ENCODE measurements around the gene ARHGDIB.

ARHGDIB gene

GRCh38 chr12:14957551-14958168, 3.7 kb downstream of the ARHGDIB start:
- DNase-seq (ENCODE audit: low spot score): no peak
- in situ Hi-C loops (cut with MboI; ENCODE audit: low sequenced_read_pairs, unreplicated experiment): loop anchor here (25.0 kb wide), 1 partner anchor 570 kb away; no protein-coding TSS in a partner anchor
- TF ChIP-seq, protein P1, sequence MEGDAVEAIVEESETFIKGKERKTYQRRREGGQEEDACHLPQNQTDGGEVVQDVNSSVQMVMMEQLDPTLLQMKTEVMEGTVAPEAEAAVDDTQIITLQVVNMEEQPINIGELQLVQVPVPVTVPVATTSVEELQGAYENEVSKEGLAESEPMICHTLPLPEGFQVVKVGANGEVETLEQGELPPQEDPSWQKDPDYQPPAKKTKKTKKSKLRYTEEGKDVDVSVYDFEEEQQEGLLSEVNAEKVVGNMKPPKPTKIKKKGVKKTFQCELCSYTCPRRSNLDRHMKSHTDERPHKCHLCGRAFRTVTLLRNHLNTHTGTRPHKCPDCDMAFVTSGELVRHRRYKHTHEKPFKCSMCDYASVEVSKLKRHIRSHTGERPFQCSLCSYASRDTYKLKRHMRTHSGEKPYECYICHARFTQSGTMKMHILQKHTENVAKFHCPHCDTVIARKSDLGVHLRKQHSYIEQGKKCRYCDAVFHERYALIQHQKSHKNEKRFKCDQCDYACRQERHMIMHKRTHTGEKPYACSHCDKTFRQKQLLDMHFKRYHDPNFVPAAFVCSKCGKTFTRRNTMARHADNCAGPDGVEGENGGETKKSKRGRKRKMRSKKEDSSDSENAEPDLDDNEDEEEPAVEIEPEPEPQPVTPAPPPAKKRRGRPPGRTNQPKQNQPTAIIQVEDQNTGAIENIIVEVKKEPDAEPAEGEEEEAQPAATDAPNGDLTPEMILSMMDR (IDR thresholded peaks at IDR 0.05; ENCODE audit: borderline replicate concordance, control extremely low read depth, extremely low read depth, insufficient read depth, missing control alignments): no peak

GRCh38 chr12:14956905-14957304, 4.5 kb downstream of the ARHGDIB start:
- no peak for DNase-seq (ENCODE audit: low spot score)
- in situ Hi-C loops (cut with MboI; ENCODE audit: low sequenced_read_pairs, unreplicated experiment): loop anchor here (25.0 kb wide), 1 partner anchor 570 kb away; no protein-coding TSS in a partner anchor
- TF ChIP-seq, protein P1 (IDR thresholded peaks at IDR 0.05; ENCODE audit: borderline replicate concordance, control extremely low read depth, extremely low read depth, insufficient read depth, missing control alignments): no peak

DNA sequence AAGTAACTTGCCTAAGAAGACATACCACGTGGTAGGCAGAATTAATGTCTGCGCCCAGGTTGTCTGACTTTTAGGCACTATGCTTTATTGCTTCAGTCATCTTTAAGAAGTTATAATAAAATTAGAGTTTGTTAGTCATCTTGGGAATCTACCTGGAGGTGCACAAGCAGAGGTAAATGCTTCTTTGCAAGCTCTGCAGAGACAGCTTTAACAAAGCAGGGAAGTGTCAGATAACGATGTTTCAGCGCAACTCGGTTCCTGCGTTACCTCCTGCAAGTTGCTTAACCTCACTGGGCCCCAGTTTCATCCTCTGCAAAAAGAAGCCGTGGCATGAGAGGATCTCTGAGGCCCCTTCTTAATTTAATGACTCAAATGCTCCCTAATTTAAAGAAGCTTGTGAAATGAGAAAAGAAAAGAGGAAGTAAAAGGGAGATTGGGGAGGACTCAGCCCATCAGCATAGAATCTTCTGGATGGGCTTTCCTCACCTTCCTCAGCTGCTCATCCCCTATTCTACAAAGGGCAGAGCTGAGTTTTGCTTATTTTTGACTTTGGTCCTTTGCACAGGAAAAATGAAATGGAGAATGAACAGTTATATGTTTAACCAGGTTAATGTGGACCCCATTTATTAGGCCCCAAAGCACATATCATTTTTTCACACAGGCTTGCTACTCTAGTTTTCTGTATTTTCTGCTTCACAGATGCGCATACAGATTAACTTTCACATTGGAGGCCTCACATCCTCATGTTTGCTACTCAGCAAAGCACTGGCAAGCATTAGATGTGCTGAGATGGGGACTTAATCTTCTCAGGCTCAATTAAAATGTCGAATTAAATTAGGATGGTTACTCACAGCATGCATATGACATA, 5.1 kb downstream of the ARHGDIB start:
- TF ChIP-seq, protein P1 (IDR thresholded peaks at IDR 0.05; ENCODE audit: borderline replicate concordance, control extremely low read depth, extremely low read depth, insufficient read depth, missing control alignments): no peak
- DNase-seq (ENCODE audit: low spot score): no peak
- in situ Hi-C loops (cut with MboI; ENCODE audit: low sequenced_read_pairs, unreplicated experiment): loop anchor here (25.0 kb wide), 1 partner anchor 569 kb away; no protein-coding TSS in a partner anchor

DNA sequence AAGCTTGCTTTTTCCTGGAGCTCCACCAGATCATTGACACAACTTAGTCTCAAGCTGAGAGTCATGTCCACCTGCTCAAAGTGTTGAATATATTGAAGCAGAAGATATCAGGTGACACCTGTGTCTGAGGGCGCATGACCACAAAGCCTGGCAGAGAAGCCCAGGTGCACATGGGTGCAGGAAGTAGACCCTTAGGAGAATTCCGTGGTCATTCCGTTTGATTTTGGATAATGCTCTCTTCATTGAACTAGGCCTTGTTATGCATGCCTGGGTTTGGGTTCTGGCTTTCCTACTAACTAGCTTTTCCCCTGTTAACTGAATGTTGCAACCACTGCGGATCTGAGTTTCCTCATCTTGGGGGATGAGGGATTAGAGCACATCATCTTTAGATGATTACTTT, 7.1 kb downstream of the ARHGDIB start:
- no peak for DNase-seq (ENCODE audit: low spot score)
- in situ Hi-C loops (cut with MboI; ENCODE audit: low sequenced_read_pairs, unreplicated experiment): loop anchor here (25.0 kb wide), 1 partner anchor 567 kb away; no protein-coding TSS in a partner anchor
- TF ChIP-seq, protein P1 (IDR thresholded peaks at IDR 0.05; ENCODE audit: borderline replicate concordance, control extremely low read depth, extremely low read depth, insufficient read depth, missing control alignments): no peak

DNA sequence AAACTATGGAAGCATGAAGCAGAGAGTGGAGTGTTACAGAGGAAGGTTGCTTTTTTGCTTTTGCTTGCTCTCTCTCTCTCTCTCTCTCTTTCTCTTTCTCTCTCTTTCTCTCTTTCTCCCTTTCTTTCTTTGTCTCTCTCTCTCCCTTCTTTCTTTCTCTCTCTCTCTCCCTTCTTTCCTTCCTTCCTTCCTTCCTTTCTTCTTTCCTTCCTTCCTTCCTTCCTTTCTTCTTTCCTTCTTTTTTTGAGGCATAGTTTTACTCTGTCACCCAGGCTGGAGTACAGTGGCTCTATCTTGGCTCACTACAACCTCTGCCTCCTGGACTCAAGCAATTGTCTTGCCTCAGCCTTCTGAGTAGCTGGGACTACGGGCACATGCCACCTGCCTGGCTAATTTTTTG, 7.6 kb downstream of the ARHGDIB start:
- no peak for DNase-seq (ENCODE audit: low spot score)
- in situ Hi-C loops (cut with MboI; ENCODE audit: low sequenced_read_pairs, unreplicated experiment): loop anchor here (25.0 kb wide), 1 partner anchor 566 kb away; no protein-coding TSS in a partner anchor
- TF ChIP-seq, protein P1 (IDR thresholded peaks at IDR 0.05; ENCODE audit: borderline replicate concordance, control extremely low read depth, extremely low read depth, insufficient read depth, missing control alignments): no peak

GRCh38 chr12:14952299-14952921, 9.0 kb downstream of the ARHGDIB start:
- peak; percentile 21 for DNase-seq (ENCODE audit: low spot score)
- in situ Hi-C loops (cut with MboI; ENCODE audit: low sequenced_read_pairs, unreplicated experiment): loop anchor here (25.0 kb wide), 1 partner anchor 565 kb away; no protein-coding TSS in a partner anchor
- TF ChIP-seq, protein P1 (IDR thresholded peaks at IDR 0.05; ENCODE audit: borderline replicate concordance, control extremely low read depth, extremely low read depth, insufficient read depth, missing control alignments): no peak
